Measurements from ENCODE around the gene CASZ1. TPM values are rescaled to one million over a fixed set of nuclear protein-coding genes. Genes with fewer than 3 reads are reported as not detected.

The CASZ1 gene
- total and polyA plus RNA-seq, 3 donors from 2014 or later = 9.4 to 12.3 (median 10.3) TPM

GRCh38 chr1:10728595-10729410 lies 67.6 kb downstream of the CASZ1 start:
- 67 to 88% methylated on average over 20 to 30 of the region's 31 CpGs for WGBS, 2 donors
- Histone ChIP-seq H3K27ac (no peak overlapping the region), H3K36me3 (ENCODE audit: low read depth, missing control alignments) (no peaks in the 10 kb centered on the region), H3K27me3 (no peaks in the 10 kb centered on the region), H3K4me1 (no peaks in the 10 kb centered on the region), H3K9me3 (no peaks in the 10 kb centered on the region), H3K4me3 (no peak overlapping the region)
- TF ChIP-seq, protein P1, sequence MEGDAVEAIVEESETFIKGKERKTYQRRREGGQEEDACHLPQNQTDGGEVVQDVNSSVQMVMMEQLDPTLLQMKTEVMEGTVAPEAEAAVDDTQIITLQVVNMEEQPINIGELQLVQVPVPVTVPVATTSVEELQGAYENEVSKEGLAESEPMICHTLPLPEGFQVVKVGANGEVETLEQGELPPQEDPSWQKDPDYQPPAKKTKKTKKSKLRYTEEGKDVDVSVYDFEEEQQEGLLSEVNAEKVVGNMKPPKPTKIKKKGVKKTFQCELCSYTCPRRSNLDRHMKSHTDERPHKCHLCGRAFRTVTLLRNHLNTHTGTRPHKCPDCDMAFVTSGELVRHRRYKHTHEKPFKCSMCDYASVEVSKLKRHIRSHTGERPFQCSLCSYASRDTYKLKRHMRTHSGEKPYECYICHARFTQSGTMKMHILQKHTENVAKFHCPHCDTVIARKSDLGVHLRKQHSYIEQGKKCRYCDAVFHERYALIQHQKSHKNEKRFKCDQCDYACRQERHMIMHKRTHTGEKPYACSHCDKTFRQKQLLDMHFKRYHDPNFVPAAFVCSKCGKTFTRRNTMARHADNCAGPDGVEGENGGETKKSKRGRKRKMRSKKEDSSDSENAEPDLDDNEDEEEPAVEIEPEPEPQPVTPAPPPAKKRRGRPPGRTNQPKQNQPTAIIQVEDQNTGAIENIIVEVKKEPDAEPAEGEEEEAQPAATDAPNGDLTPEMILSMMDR (IDR thresholded peaks at IDR 0.05) = no peak
- no peak for TF ChIP-seq POLR2A (IDR thresholded peaks at IDR 0.05)
- intact Hi-C loops (cut with DNase I; ENCODE audit: low total_unique reads) = no loop called here
- no peak for DNase-seq

DNA sequence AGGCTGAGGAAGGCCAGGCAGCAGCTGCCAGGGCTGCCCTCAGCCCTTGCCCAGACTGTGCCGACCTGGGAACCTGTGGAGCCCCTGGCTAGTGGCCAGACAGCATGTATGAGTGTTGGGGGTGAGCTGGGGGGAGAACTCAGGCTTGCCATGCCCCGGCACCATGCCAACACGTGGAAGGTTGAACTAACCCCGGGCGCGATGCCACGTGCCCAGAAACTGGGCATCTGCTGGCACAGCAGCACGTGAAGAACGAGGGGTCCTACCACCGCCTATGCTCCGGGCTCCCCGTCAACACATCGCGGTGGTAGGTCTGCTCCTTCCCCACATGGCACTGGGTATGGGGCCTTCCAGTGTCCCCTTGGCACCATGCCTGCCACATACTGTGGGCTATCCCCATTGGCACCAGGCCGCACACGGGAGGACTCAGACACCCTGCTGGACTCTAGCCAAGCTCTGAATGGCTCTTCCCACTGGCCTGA lies 68.7 kb downstream of the CASZ1 start:
- TF ChIP-seq, protein P1 (IDR thresholded peaks at IDR 0.05) = no peak
- TF ChIP-seq POLR2A (IDR thresholded peaks at IDR 0.05) = no peak
- H3K4me1 ChIP-seq = no peaks in the 10 kb centered on the region
- H3K36me3 ChIP-seq (ENCODE audit: low read depth, missing control alignments) = no peaks in the 10 kb centered on the region
- no peak overlapping the region for H3K27ac ChIP-seq
- DNase-seq = no peak
- H3K9me3 ChIP-seq = no peaks in the 10 kb centered on the region
- no peaks in the 10 kb centered on the region for H3K27me3 ChIP-seq
- 91 to 92% methylated on average over 4 to 16 of the region's 16 CpGs for WGBS, 2 donors
- intact Hi-C loops (cut with DNase I; ENCODE audit: low total_unique reads) = no loop called here
- no peak overlapping the region for H3K4me3 ChIP-seq

- WGBS, 2 donors = 69 to 100% methylated on average over 1 to 17 of the region's 17 CpGs
- intact Hi-C loops (cut with DNase I; ENCODE audit: low total_unique reads) = no loop called here
- no peaks in the 10 kb centered on the region for H3K9me3 ChIP-seq
- TF ChIP-seq, protein P1 (IDR thresholded peaks at IDR 0.05) = no peak
- no peak for TF ChIP-seq POLR2A (IDR thresholded peaks at IDR 0.05)
- H3K4me1 ChIP-seq = no peaks in the 10 kb centered on the region
- H3K27ac ChIP-seq = no peak overlapping the region
- DNase-seq = peak; percentile 23
- no peak overlapping the region for H3K4me3 ChIP-seq
- H3K27me3 ChIP-seq = no peaks in the 10 kb centered on the region
- no peaks in the 10 kb centered on the region for H3K36me3 ChIP-seq (ENCODE audit: low read depth, missing control alignments)
These were observed 70.1 kb downstream of the CASZ1 start for GRCh38 chr1:10726355-10726754.

DNA sequence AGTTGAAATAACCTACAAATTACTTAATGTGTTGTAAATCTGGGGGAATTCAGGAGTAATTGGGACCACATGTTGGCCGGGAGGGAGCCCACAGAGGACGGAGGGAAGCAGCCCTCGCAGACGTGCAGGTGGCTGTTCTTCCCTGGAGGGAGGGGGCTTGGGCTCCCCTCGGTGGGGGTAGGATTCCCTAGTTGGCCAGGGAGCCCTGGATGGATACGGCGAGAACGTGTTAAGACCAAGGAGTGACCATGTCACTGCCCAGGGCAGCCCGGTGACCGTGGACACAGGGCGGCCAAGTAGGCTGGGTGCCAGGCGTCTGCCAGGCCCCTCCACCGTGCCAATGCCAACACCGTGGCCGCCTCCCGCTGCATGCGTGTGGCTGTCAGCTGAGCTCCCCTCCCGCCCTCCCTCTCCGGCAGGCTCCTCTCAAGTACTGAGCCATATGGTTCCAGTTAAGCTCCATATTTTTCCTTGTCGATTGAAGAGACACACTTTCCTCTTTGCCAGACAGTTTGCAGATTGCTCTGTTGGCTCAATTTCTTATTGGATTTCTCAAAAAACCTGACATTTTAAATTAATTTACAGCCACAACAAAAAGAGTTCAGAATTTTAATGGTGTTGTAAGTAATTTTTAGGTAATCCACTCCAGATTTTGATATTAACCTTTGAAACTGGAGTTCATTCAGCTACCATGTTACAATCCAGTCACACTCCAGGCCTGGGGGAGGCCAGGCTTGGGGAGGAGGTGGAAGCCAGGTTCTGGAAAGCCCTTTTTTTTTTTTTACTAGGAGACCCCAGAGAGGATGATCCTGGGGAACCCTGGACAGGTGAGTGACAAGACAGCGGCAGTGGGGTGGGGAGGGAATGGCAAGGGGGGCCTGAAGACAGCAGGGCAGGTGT lies 71.2 kb downstream of the CASZ1 start:
- Histone ChIP-seq H3K4me1 (no peaks in the 10 kb centered on the region), H3K4me3 (no peak overlapping the region), H3K9me3 (no peaks in the 10 kb centered on the region), H3K27me3 (no peaks in the 10 kb centered on the region), H3K36me3 (ENCODE audit: low read depth, missing control alignments) (no peaks in the 10 kb centered on the region), H3K27ac (no peak overlapping the region)
- peak; percentile 24 for DNase-seq
- WGBS, 2 donors = 52 to 53% methylated on average over 16 to 21 of the region's 21 CpGs
- TF ChIP-seq POLR2A (IDR thresholded peaks at IDR 0.05) = no peak
- TF ChIP-seq, protein P1 (IDR thresholded peaks at IDR 0.05) = no peak
- intact Hi-C loops (cut with DNase I; ENCODE audit: low total_unique reads) = no loop called here

Measured in testis (tissue), 3 donors.